HG02798 (cell line): ENCODE results near the gene RBM28.

Experiments
- ATAC-seq: cut with Tn5 transposase; IDR thresholded peaks from one replicate; pipeline ENCODE4 v1.9.1; 2021; ENCODE audit warnings: mild to moderate bottlenecking; ENCODE audit not compliant: unreplicated experiment, poor library complexity

RBM28 gene

GRCh38 chr7:128265156-128265905, 78.4 kb downstream of the RBM28 start:
- no peak for ATAC-seq

GRCh38 chr7:128264477-128264876, 79.2 kb downstream of the RBM28 start:
- ATAC-seq = no peak

- ATAC-seq = no peak
These were observed 80.3 kb downstream of the RBM28 start for GRCh38 chr7:128263420-128263819.

- ATAC-seq = no peak
These were observed 81.3 kb downstream of the RBM28 start for GRCh38 chr7:128262273-128263028.

GRCh38 chr7:128260069-128260795, 83.5 kb downstream of the RBM28 start:
- ATAC-seq = no peak

- ATAC-seq = no peak
These were observed 84.3 kb downstream of the RBM28 start for GRCh38 chr7:128259131-128260061.

GRCh38 chr7:128257458-128257857, 86.2 kb downstream of the RBM28 start:
- no peak for ATAC-seq

GRCh38 chr7:128255271-128255670, 88.4 kb downstream of the RBM28 start:
- ATAC-seq = no peak

GRCh38 chr7:128254470-128254869, 89.2 kb downstream of the RBM28 start:
- ATAC-seq = no peak

- ATAC-seq = no peak
These were observed 90.0 kb downstream of the RBM28 start for GRCh38 chr7:128253701-128254100.

GRCh38 chr7:128251337-128251736, 92.4 kb downstream of the RBM28 start:
- ATAC-seq = no peak
